ENCODE data around the gene ZNF697. TPM values are rescaled to one million over a fixed set of nuclear protein-coding genes. Genes with fewer than 3 reads are reported as not detected.
"Not testable (repeated sequence)": the region's sequence is repeated elsewhere in the genome, so short reads cannot be mapped to it uniquely, and the experiment has no call there.

Gene ZNF697
- 8.3 TPM for total RNA-seq
- 4.1 TPM for polyA plus RNA-seq (ENCODE audit: insufficient read depth, low read depth, low replicate concordance)
- long read RNA-seq, donor 1: 0 reads
- long read RNA-seq, donor 2: 0 reads
- long read RNA-seq, donor 3: 0 reads
- long read RNA-seq, donor 4: 0 reads
- long read RNA-seq, donor 5: 0 reads
- long read RNA-seq, donor 6: 0 reads
- long read RNA-seq, donor 7, partial matches to known transcripts: 0 of 1 reads
- long read RNA-seq, donor 7, other reads (novel, unspliced or antisense): 1 of 1 reads
- long read RNA-seq, donor 8: 0 reads
- long read RNA-seq, donor 9: 0 reads
- long read RNA-seq, donor 10: 0 reads

GRCh38 chr1:119647734-119648619 is at the start of gene ZNF697:
Gene ZNF697 (minus strand): TSS chr1:119648266. CDS start chr1:119626100, 22,166 bp downstream.
- intact Hi-C loops (cut with DNase I): no loop called here
- H3K27ac ChIP-seq (ENCODE audit: low read depth in 2 of 2, low read length in 2 of 2): peak within 1 kb of the TSS; percentile 83 to 93
- peak within 1 kb of the TSS; percentile 77 to 99 (median 79) for H3K9ac ChIP-seq (ENCODE audit: low read length in 3 of 3)
- TF ChIP-seq, protein P1, sequence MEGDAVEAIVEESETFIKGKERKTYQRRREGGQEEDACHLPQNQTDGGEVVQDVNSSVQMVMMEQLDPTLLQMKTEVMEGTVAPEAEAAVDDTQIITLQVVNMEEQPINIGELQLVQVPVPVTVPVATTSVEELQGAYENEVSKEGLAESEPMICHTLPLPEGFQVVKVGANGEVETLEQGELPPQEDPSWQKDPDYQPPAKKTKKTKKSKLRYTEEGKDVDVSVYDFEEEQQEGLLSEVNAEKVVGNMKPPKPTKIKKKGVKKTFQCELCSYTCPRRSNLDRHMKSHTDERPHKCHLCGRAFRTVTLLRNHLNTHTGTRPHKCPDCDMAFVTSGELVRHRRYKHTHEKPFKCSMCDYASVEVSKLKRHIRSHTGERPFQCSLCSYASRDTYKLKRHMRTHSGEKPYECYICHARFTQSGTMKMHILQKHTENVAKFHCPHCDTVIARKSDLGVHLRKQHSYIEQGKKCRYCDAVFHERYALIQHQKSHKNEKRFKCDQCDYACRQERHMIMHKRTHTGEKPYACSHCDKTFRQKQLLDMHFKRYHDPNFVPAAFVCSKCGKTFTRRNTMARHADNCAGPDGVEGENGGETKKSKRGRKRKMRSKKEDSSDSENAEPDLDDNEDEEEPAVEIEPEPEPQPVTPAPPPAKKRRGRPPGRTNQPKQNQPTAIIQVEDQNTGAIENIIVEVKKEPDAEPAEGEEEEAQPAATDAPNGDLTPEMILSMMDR (IDR thresholded peaks at IDR 0.05; ENCODE audit: borderline replicate concordance, extremely low read depth, insufficient read depth): no peak
- no peaks in the 10 kb centered on the region for H3K9me3 ChIP-seq (ENCODE audit: control insufficient read depth in 2 of 3, insufficient read depth in 1 of 3, low read length in 3 of 3)
- FAIRE-seq (no peak), DNase-seq (peak; percentile 95 to 98 (median 96))
- peaks cover 0 to 22% (median 11%) of the 10 kb centered on the region in 3 donors for H3K4me1 ChIP-seq (ENCODE audit: control insufficient read depth in 2 of 3, insufficient read depth in 2 of 3, low read depth in 1 of 3, low read length in 3 of 3)
- no peaks in the 10 kb centered on the region for H3K36me3 ChIP-seq (ENCODE audit: control insufficient read depth in 2 of 3, insufficient read depth in 3 of 3, low read length in 3 of 3)
- peak within 1 kb of the TSS; percentile 84 to 94 (median 85) for H3K4me3 ChIP-seq (ENCODE audit: low read length in 3 of 3)
- no peaks in the 10 kb centered on the region for H3K27me3 ChIP-seq (ENCODE audit: control insufficient read depth, insufficient read depth, low read length)

DNA sequence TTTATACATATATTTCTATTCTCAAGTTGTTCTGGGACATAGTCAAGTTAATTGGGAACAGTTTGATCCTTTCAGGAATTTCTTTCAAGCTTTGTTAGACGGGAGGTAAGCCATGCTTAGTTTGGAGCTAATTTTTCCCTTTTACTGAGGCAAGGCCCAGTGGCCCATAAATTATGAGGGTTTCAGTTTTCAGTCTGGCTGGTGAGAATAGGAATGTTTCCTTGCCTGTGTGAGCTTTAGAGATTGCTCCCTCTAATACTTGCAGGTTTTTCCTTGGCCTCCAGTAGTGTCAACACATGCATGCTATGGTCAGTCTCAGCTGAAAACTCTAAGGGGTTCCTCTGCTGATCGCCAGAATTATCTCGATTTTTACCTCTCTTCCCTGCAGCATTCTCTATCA is 49.5 kb upstream of the ZNF697 start:
- H3K36me3 ChIP-seq (ENCODE audit: control insufficient read depth in 2 of 3, insufficient read depth in 3 of 3, low read length in 3 of 3): no peaks in the 10 kb centered on the region
- no peak for FAIRE-seq
- H3K9me3 ChIP-seq (ENCODE audit: control insufficient read depth in 2 of 3, insufficient read depth in 1 of 3, low read length in 3 of 3): peaks cover 0 to 3% (median 0%) of the 10 kb centered on the region in 3 donors
- H3K27me3 ChIP-seq (ENCODE audit: control insufficient read depth, insufficient read depth, low read length): no peaks in the 10 kb centered on the region
- H3K4me3 ChIP-seq (ENCODE audit: low read length in 3 of 3): no peak overlapping the region
- H3K4me1 ChIP-seq (ENCODE audit: control insufficient read depth in 2 of 3, insufficient read depth in 2 of 3, low read depth in 1 of 3, low read length in 3 of 3): no peaks in the 10 kb centered on the region
- intact Hi-C loops (cut with DNase I): no loop called here
- H3K9ac ChIP-seq (ENCODE audit: low read length in 3 of 3): no peak overlapping the region
- peak in 2 of 5 donors; percentile 53 to 69 for DNase-seq
- no peak overlapping the region for H3K27ac ChIP-seq (ENCODE audit: low read depth in 2 of 2, low read length in 2 of 2)
- TF ChIP-seq, protein P1 (IDR thresholded peaks at IDR 0.05; ENCODE audit: borderline replicate concordance, extremely low read depth, insufficient read depth): no peak

GRCh38 chr1:119696863-119697262 is 48.8 kb upstream of the ZNF697 start:
- H3K4me1 ChIP-seq (ENCODE audit: control insufficient read depth in 2 of 3, insufficient read depth in 2 of 3, low read depth in 1 of 3, low read length in 3 of 3); H3K27ac ChIP-seq (ENCODE audit: low read depth in 2 of 2, low read length in 2 of 2); H3K9me3 ChIP-seq (ENCODE audit: control insufficient read depth in 2 of 3, insufficient read depth in 1 of 3, low read length in 3 of 3); FAIRE-seq; H3K27me3 ChIP-seq (ENCODE audit: control insufficient read depth, insufficient read depth, low read length); H3K9ac ChIP-seq (ENCODE audit: low read length in 3 of 3); H3K36me3 ChIP-seq (ENCODE audit: control insufficient read depth in 2 of 3, insufficient read depth in 3 of 3, low read length in 3 of 3); DNase-seq; H3K4me3 ChIP-seq (ENCODE audit: low read length in 3 of 3); intact Hi-C loops (cut with DNase I): not testable (repeated sequence)

DNA sequence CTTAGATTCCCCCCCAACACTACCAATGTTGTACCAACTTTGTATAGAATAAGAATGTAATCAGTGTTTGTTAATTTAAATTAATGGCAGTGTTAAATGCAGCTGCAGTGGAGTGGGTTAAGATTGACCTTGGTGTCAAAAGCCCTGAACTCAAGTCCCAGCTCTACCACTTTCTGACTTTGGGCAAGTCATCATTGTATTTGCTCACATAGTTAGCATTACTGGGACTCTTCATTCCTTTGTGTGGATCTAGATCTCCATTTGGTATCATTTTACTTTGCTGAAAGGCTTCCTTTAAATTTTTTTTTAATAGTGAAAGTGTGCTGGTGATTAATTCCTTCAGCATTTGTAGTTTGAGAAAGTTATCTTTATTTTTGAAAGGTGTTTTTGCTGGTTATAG is 41.4 kb upstream of the ZNF697 start:
- intact Hi-C loops (cut with DNase I): no loop called here
- TF ChIP-seq, protein P1 (IDR thresholded peaks at IDR 0.05; ENCODE audit: borderline replicate concordance, extremely low read depth, insufficient read depth): no peak

More for the DNA sequence above, 41.4 kb upstream of the ZNF697 start:
- Histone ChIP-seq H3K4me1 (ENCODE audit: control insufficient read depth in 2 of 3, insufficient read depth in 2 of 3, low read depth in 1 of 3, low read length in 3 of 3) (no peaks in the 10 kb centered on the region), H3K27ac (ENCODE audit: low read depth in 2 of 2, low read length in 2 of 2) (no peak overlapping the region), H3K27me3 (ENCODE audit: control insufficient read depth, insufficient read depth, low read length) (no peaks in the 10 kb centered on the region), H3K4me3 (ENCODE audit: low read length in 3 of 3) (no peak overlapping the region), H3K9me3 (ENCODE audit: control insufficient read depth in 2 of 3, insufficient read depth in 1 of 3, low read length in 3 of 3) (no peaks in the 10 kb centered on the region), H3K9ac (ENCODE audit: low read length in 3 of 3) (no peak overlapping the region), H3K36me3 (ENCODE audit: control insufficient read depth in 2 of 3, insufficient read depth in 3 of 3, low read length in 3 of 3) (no peaks in the 10 kb centered on the region)
- no peak for DNase-seq
- no peak for FAIRE-seq

Measured in kidney (tissue), 22 donors.